GM12892 (cell line): ENCODE results near the gene CANX.

Experiments
- POLR2A ChIP-seq: IDR thresholded peaks from 2 replicates; pipeline ENCODE4 v1.6.1; 2011; ENCODE audit warnings: low read depth, low read length, control low read depth
- POLR2AphosphoS5 ChIP-seq: IDR thresholded peaks from 2 replicates; pipeline ENCODE4 v1.6.1; 2011; ENCODE audit warnings: low read depth, low read length, control low read depth
- TAF1 ChIP-seq: IDR thresholded peaks from 2 replicates; pipeline ENCODE4 v1.6.1; 2011; ENCODE audit warnings: low read depth, mild to moderate bottlenecking, control low read depth, low read length, borderline replicate concordance

DNA sequence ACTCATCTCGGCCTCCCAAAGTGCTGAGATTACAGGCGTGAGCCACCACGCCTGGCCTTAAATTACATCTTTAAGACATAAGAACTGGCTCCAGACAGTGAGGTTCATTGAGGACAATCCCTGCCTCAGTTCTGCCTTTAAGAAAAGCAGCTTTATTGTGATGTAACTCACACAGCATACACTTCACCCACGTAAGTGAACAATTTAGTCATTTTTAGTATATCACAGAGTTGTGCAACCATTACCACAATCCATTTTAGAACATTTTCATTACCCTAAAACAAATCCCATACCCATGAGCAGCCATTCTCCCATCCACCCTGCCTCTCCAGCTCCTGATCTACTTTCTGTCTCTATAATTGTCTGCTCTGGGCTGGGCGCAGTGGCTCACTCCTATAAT lies 71.0 kb downstream of the CANX start:
- TF ChIP-seq POLR2A = no peak
- no peak for TF ChIP-seq POLR2AphosphoS5
- no peak for TF ChIP-seq TAF1
